Fibroblast of skin of right quadriceps (primary cell): ENCODE data around the gene ZKSCAN5.
A peak's percentile ranks its signal among the peaks of the same experiment; 100 is the strongest.
"Not testable (repeated sequence)": the region's sequence is repeated elsewhere in the genome, so short reads cannot be mapped to it uniquely, and the experiment has no call there.

Source experiments
- DNase-seq: peaks from one replicate; pipeline ENCODE4 v3.0.0-alpha.2; 2013

ZKSCAN5 gene

GRCh38 chr7:99498546-99498944, 5.9 kb upstream of the ZKSCAN5 start:
- no peak for DNase-seq

GRCh38 chr7:99499371-99499720, 5.1 kb upstream of the ZKSCAN5 start:
- no peak for DNase-seq

GRCh38 chr7:99499721-99500636, 4.5 kb upstream of the ZKSCAN5 start, which contains the start of gene ZNF394:
Gene ZNF394 (minus strand): TSS chr7:99500281. CDS start chr7:99500093, 188 bp downstream.
- DNase-seq, result peak; percentile 91

GRCh38 chr7:99500637-99501009, 3.8 kb upstream of the ZKSCAN5 start:
- no peak for DNase-seq

- DNase-seq, result not testable (repeated sequence)
These were observed 3.2 kb upstream of the ZKSCAN5 start for GRCh38 chr7:99501236-99501635.

- no peak for DNase-seq
These were observed 220 bp upstream of the ZKSCAN5 start for GRCh38 chr7:99504281-99504602.

- DNase-seq, result no peak
These were observed 831 bp downstream of the ZKSCAN5 start for GRCh38 chr7:99505324-99505662.

- DNase-seq, result peak; percentile 11
These were observed 9.6 kb downstream of the ZKSCAN5 start for GRCh38 chr7:99514050-99514449.

GRCh38 chr7:99521399-99521798, 16.9 kb downstream of the ZKSCAN5 start:
- DNase-seq, result no peak

- no peak for DNase-seq
These were observed 21.4 kb downstream of the ZKSCAN5 start for GRCh38 chr7:99525713-99526440.

- DNase-seq, result peak; percentile 7
These were observed 26.9 kb downstream of the ZKSCAN5 start for GRCh38 chr7:99531354-99531765.

GRCh38 chr7:99535667-99536066, 31.2 kb downstream of the ZKSCAN5 start:
- DNase-seq, result no peak

GRCh38 chr7:99539213-99539811, 34.9 kb downstream of the ZKSCAN5 start:
- no peak for DNase-seq

GRCh38 chr7:99540542-99540941, 36.1 kb downstream of the ZKSCAN5 start:
- DNase-seq, result no peak

GRCh38 chr7:99541212-99541611, 36.8 kb downstream of the ZKSCAN5 start:
- no peak for DNase-seq

- no peak for DNase-seq
These were observed 38.7 kb downstream of the ZKSCAN5 start for GRCh38 chr7:99543081-99543671.

- DNase-seq, result no peak
These were observed 39.5 kb downstream of the ZKSCAN5 start for GRCh38 chr7:99543916-99544315.

- not testable (repeated sequence) for DNase-seq
These were observed 40.8 kb downstream of the ZKSCAN5 start for GRCh38 chr7:99545308-99545707.

GRCh38 chr7:99549545-99549944, 45.1 kb downstream of the ZKSCAN5 start:
- DNase-seq, result not testable (repeated sequence)

GRCh38 chr7:99551334-99551733, 46.9 kb downstream of the ZKSCAN5 start:
- no peak for DNase-seq

- DNase-seq, result peak; percentile 93
These were observed 47.5 kb downstream of the ZKSCAN5 start, which contains the start of gene FAM200A for GRCh38 chr7:99551767-99552463. Gene FAM200A (minus strand): TSS chr7:99552114. CDS start chr7:99548407, 3,707 bp downstream.

GRCh38 chr7:99553039-99553438, 48.6 kb downstream of the ZKSCAN5 start:
- DNase-seq, result no peak

GRCh38 chr7:99554939-99555338, 50.5 kb downstream of the ZKSCAN5 start:
- no peak for DNase-seq
